Measurements from ENCODE around the gene SETBP1.

- TF ChIP-seq CTCF (IDR thresholded peaks at IDR 0.05) (no peak), POLR2A (IDR thresholded peaks at IDR 0.05) (no peak)
Measured at GRCh38 chr18:44987371-44987770, 306.7 kb downstream of the SETBP1 start.
